Trophoblast cell (in vitro differentiated cells and primary cell): ENCODE results near the gene KRTAP2-4.
"Not testable (repeated sequence)": the region's sequence is repeated elsewhere in the genome, so short reads cannot be mapped to it uniquely, and the experiment has no call there.

Source experiments
- DNase-seq, 2 donors: peaks; one replicate each; pipeline ENCODE4 v3.0.0-alpha.2; 2016
- H2AFZ ChIP-seq: 2 replicates; pipeline ENCODE4 v1.6.1; 2013; ENCODE audit warnings: low read length, moderate library complexity, mild to moderate bottlenecking; ENCODE audit not compliant: insufficient read depth, poor library complexity
- H2AK5ac ChIP-seq: 2 replicates; pipeline ENCODE4 v1.6.1; 2013; ENCODE audit warnings: mild to moderate bottlenecking, low read length
- H2BK120ac ChIP-seq: 2 replicates; pipeline ENCODE4 v1.6.1; 2013; ENCODE audit warnings: low read length, mild to moderate bottlenecking, moderate library complexity; ENCODE audit not compliant: insufficient read depth, poor library complexity
- H2BK12ac ChIP-seq: 2 replicates; pipeline ENCODE4 v1.6.1; 2013; ENCODE audit warnings: mild to moderate bottlenecking, low read length, moderate library complexity
- H2BK5ac ChIP-seq: 2 replicates; pipeline ENCODE4 v1.6.1; 2013; ENCODE audit warnings: low read length, low read depth, moderate library complexity, mild to moderate bottlenecking; ENCODE audit not compliant: poor library complexity
- H3K14ac ChIP-seq: 2 replicates; pipeline ENCODE4 v1.6.1; 2013; ENCODE audit warnings: mild to moderate bottlenecking, low read length
- H3K18ac ChIP-seq: 2 replicates; pipeline ENCODE4 v1.6.1; 2013; ENCODE audit warnings: mild to moderate bottlenecking, low read length
- H3K23ac ChIP-seq: 2 replicates; pipeline ENCODE4 v1.6.1; 2013; ENCODE audit warnings: low read length
- H3K27ac ChIP-seq: 2 replicates; pipeline ENCODE4 v1.5.1; 2013; ENCODE audit warnings: low read depth, mild to moderate bottlenecking, inconsistent platforms, low read length, moderate library complexity
- H3K27me3 ChIP-seq: 2 replicates; pipeline ENCODE4 v1.6.1; 2013; ENCODE audit warnings: inconsistent platforms, mild to moderate bottlenecking, low read length, moderate library complexity; ENCODE audit not compliant: insufficient read depth
- H3K36me3 ChIP-seq, 2 experiments: 1 replicate in 1 of 2; 2 replicates in 1 of 2; pipeline ENCODE4 v1.6.1; 2013; ENCODE audit warnings: low read length in 2 of 2, mild to moderate bottlenecking in 2 of 2, moderate library complexity in 1 of 2; ENCODE audit not compliant: insufficient read depth in 2 of 2, control insufficient read depth in 1 of 2
- H3K4ac ChIP-seq: 2 replicates; pipeline ENCODE4 v1.6.1; 2013; ENCODE audit warnings: low read depth, mild to moderate bottlenecking, low read length, moderate library complexity
- H3K4me1 ChIP-seq, 2 experiments: 1 replicate in 1 of 2; 2 replicates in 1 of 2; pipeline ENCODE4 v1.6.1; 2013; ENCODE audit warnings: low read length in 2 of 2, mild to moderate bottlenecking in 2 of 2, moderate library complexity in 1 of 2; ENCODE audit not compliant: insufficient read depth in 2 of 2, control insufficient read depth in 1 of 2
- H3K4me2 ChIP-seq: 2 replicates; pipeline ENCODE4 v1.6.1; 2013; ENCODE audit warnings: inconsistent platforms, mild to moderate bottlenecking, low read length, moderate library complexity
- H3K4me3 ChIP-seq: 2 replicates; pipeline ENCODE4 v1.5.1; 2013; ENCODE audit warnings: mild to moderate bottlenecking, low read depth, low read length, inconsistent platforms
- H3K79me1 ChIP-seq: one replicate; pipeline ENCODE4 v1.6.1; 2013; ENCODE audit warnings: low read length
- H3K79me2 ChIP-seq: 2 replicates; pipeline ENCODE4 v1.6.1; 2013; ENCODE audit warnings: low read length, mild to moderate bottlenecking; ENCODE audit not compliant: control insufficient read depth, insufficient read depth, poor library complexity
- H3K9ac ChIP-seq: 2 replicates; pipeline ENCODE4 v1.6.1; 2013; ENCODE audit warnings: mild to moderate bottlenecking, low read length
- H3K9me3 ChIP-seq: 2 replicates; pipeline ENCODE4 v1.6.1; 2013; ENCODE audit warnings: low read depth, mild to moderate bottlenecking, control low read depth, inconsistent platforms, low read length; ENCODE audit not compliant: insufficient read depth
- H4K12ac ChIP-seq: 2 replicates; pipeline ENCODE4 v1.6.1; 2013; ENCODE audit warnings: low read depth, mild to moderate bottlenecking, low read length, moderate library complexity
- H4K8ac ChIP-seq: 2 replicates; pipeline ENCODE4 v1.6.1; 2013; ENCODE audit warnings: low read depth, mild to moderate bottlenecking, low read length, moderate library complexity
- H4K91ac ChIP-seq: one replicate; pipeline ENCODE4 v1.6.1; 2013; ENCODE audit warnings: low read depth, mild to moderate bottlenecking, low read length, moderate library complexity
- WGBS: extraction: QIAGEN DNeasy Blood & Tissue Kit; methylation state at CpG from one replicate; pipeline ENCODE4 v1.1.7; 2013; ENCODE audit warnings: missing lambda C conversion rate; ENCODE audit not compliant: insufficient read length, insufficient coverage; ENCODE audit errors: extremely low coverage; 5-methylcytosine and 5-hydroxymethylcytosine counted together

The KRTAP2-4 gene

GRCh38 chr17:41067281-41067680 lies 1.6 kb upstream of the KRTAP2-4 start:
- no peak overlapping the region for H3K4ac ChIP-seq
- DNase-seq, result peak; percentile 33 to 77
- no peaks in the 10 kb centered on the region for H3K79me2 ChIP-seq

GRCh38 chr17:41065016-41065689 lies 526 bp downstream of the KRTAP2-4 start:
- not testable (repeated sequence) for H3K18ac ChIP-seq, H2AFZ ChIP-seq, H3K27ac ChIP-seq, H3K4me2 ChIP-seq, H3K79me2 ChIP-seq, H2BK120ac ChIP-seq, DNase-seq, H4K91ac ChIP-seq, H4K8ac ChIP-seq, H3K36me3 ChIP-seq, H4K12ac ChIP-seq, H3K4me3 ChIP-seq, H3K79me1 ChIP-seq, H3K9me3 ChIP-seq, H3K27me3 ChIP-seq, H2AK5ac ChIP-seq, H2BK12ac ChIP-seq, H3K4me1 ChIP-seq, H3K14ac ChIP-seq, H3K4ac ChIP-seq, H2BK5ac ChIP-seq, H3K9ac ChIP-seq, H3K23ac ChIP-seq
- no CpG with 5 or more reads among the region's 16 CpGs for WGBS

More at GRCh38 chr17:41067281-41067680, 1.6 kb upstream of the KRTAP2-4 start:
- no peak overlapping the region for H3K23ac ChIP-seq
- no peak overlapping the region for H3K14ac ChIP-seq
- H3K4me1 ChIP-seq, result no peaks in the 10 kb centered on the region
- no peak overlapping the region for H4K8ac ChIP-seq
- H3K79me1 ChIP-seq, result no peaks in the 10 kb centered on the region
- no peak overlapping the region for H3K4me3 ChIP-seq
- no peak overlapping the region for H3K27ac ChIP-seq
- H2BK5ac ChIP-seq, result no peak overlapping the region
- H2AK5ac ChIP-seq, result no peak overlapping the region
- H3K18ac ChIP-seq, result no peak overlapping the region
- H3K9me3 ChIP-seq, result no peaks in the 10 kb centered on the region
- H2AFZ ChIP-seq, result no peak overlapping the region
- H2BK12ac ChIP-seq, result no peak overlapping the region
- H4K91ac ChIP-seq, result no peak overlapping the region
- H3K36me3 ChIP-seq, result no peaks in the 10 kb centered on the region
- H3K27me3 ChIP-seq, result no peaks in the 10 kb centered on the region
- no peak overlapping the region for H4K12ac ChIP-seq
- no peak overlapping the region for H3K9ac ChIP-seq
- no peak overlapping the region for H2BK120ac ChIP-seq
- no peak overlapping the region for H3K4me2 ChIP-seq

DNA sequence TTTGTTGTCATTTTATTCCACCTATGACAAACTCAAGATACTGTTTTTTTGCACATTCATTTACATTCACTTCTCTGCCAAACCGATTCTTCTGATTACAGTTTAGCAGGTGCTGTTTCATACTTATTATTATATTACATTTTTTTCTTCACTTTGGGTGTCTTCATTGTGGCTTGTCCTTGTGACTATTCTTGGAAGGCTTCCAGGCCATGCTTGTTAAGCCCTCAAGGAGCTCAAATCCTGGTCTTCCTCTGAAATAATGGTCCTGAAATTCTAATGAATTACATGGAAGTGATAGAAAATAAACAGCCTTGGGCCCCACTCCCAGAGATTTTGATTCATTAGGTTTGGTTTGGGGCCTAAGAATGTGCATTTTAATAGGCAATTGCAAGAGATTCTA lies 1.4 kb downstream of the KRTAP2-4 start:
- Histone ChIP-seq H2BK5ac (no peak overlapping the region), H3K14ac (no peak overlapping the region), H3K9ac (no peak overlapping the region), H2AFZ (no peak overlapping the region), H3K9me3 (no peaks in the 10 kb centered on the region), H3K4me1 (peaks cover 3 to 6% of the 10 kb centered on the region in 2 experiments), H3K4ac (no peak overlapping the region), H4K8ac (no peak overlapping the region), H2BK120ac (no peak overlapping the region), H2BK12ac (no peak overlapping the region), H3K36me3 (no peaks in the 10 kb centered on the region), H3K79me2 (no peaks in the 10 kb centered on the region), H3K79me1 (no peaks in the 10 kb centered on the region), H3K4me2 (no peak overlapping the region), H3K18ac (no peak overlapping the region), H3K4me3 (no peak overlapping the region), H3K27me3 (no peaks in the 10 kb centered on the region), H4K91ac (no peak overlapping the region), H4K12ac (no peak overlapping the region), H2AK5ac (no peak overlapping the region), H3K27ac (no peak overlapping the region), H3K23ac (no peak overlapping the region)
- no peak for DNase-seq
- WGBS, result no CpG with 5 or more reads among the region's 1 CpG

GRCh38 chr17:41063449-41063848 lies 2.2 kb downstream of the KRTAP2-4 start:
- no peaks in the 10 kb centered on the region for H3K9me3 ChIP-seq
- no peak overlapping the region for H3K23ac ChIP-seq
- H4K12ac ChIP-seq, result no peak overlapping the region
- H3K27me3 ChIP-seq, result no peaks in the 10 kb centered on the region
- no peak overlapping the region for H4K8ac ChIP-seq
- H3K4me1 ChIP-seq, result peaks cover 3 to 6% of the 10 kb centered on the region in 2 experiments
- H2BK120ac ChIP-seq, result no peak overlapping the region
- no peak overlapping the region for H3K4me2 ChIP-seq
- no peak overlapping the region for H3K27ac ChIP-seq
- no peak overlapping the region for H3K4me3 ChIP-seq
- no peak overlapping the region for H2AK5ac ChIP-seq
- no peak overlapping the region for H2BK5ac ChIP-seq
- H3K9ac ChIP-seq, result no peak overlapping the region
- H2BK12ac ChIP-seq, result no peak overlapping the region
- WGBS, result no CpG with 5 or more reads among the region's 4 CpGs
- H3K14ac ChIP-seq, result no peak overlapping the region
- H2AFZ ChIP-seq, result no peak overlapping the region
- no peaks in the 10 kb centered on the region for H3K36me3 ChIP-seq
- H3K18ac ChIP-seq, result no peak overlapping the region
- H3K4ac ChIP-seq, result no peak overlapping the region
- no peaks in the 10 kb centered on the region for H3K79me1 ChIP-seq
- no peak overlapping the region for H4K91ac ChIP-seq
- DNase-seq, result no peak
- no peaks in the 10 kb centered on the region for H3K79me2 ChIP-seq
